ENCODE measurements around the gene LRCOL1. TPM values are rescaled to one million over a fixed set of nuclear protein-coding genes. Genes with fewer than 3 reads are reported as not detected.

The LRCOL1 gene
- total and polyA plus RNA-seq, 7 donors = 0.49 to 1.4 (median 0.55) TPM; not detected in 4

DNA sequence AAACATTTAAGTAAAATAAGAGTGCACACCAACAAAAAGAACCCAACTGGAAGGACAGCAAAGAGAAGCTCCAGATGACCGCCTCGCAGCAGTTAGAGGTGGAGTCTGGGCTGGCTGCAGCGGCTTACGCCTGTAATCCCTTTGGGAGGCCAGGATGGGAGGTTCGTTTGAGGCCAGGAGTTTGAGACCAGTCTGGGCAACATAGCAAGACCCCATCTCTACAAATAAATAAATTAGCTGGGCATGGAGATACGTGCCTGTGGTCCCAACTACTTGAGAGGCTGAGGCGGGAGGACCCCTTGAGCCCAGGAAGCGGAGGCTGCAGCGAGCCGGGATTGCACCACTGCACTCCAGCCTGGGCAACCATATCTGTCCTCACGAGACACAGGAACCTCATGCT lies 15.2 kb downstream of the LRCOL1 start:
- Histone ChIP-seq H3K27ac (no peak overlapping the region), H3K36me3 (no peaks in the 10 kb centered on the region), H3K27me3 (peaks cover 0 to 5% (median 0%) of the 10 kb centered on the region in 3 donors), H3K9me3 (no peaks in the 10 kb centered on the region), H3K4me1 (peaks cover 0 to 16% (median 10%) of the 10 kb centered on the region in 4 donors), H3K4me3 (no peak overlapping the region)
- no peak for DNase-seq
- WGBS, 2 donors = 82 to 85% methylated on average over 11 of the region's 11 CpGs
- intact Hi-C loops (cut with DNase I) = no loop called here
- TF ChIP-seq POLR2AphosphoS5 (IDR thresholded peaks at IDR 0.05) (no peak), POLR2A (IDR thresholded peaks at IDR 0.05) (no peak)
- TF ChIP-seq, protein P1, sequence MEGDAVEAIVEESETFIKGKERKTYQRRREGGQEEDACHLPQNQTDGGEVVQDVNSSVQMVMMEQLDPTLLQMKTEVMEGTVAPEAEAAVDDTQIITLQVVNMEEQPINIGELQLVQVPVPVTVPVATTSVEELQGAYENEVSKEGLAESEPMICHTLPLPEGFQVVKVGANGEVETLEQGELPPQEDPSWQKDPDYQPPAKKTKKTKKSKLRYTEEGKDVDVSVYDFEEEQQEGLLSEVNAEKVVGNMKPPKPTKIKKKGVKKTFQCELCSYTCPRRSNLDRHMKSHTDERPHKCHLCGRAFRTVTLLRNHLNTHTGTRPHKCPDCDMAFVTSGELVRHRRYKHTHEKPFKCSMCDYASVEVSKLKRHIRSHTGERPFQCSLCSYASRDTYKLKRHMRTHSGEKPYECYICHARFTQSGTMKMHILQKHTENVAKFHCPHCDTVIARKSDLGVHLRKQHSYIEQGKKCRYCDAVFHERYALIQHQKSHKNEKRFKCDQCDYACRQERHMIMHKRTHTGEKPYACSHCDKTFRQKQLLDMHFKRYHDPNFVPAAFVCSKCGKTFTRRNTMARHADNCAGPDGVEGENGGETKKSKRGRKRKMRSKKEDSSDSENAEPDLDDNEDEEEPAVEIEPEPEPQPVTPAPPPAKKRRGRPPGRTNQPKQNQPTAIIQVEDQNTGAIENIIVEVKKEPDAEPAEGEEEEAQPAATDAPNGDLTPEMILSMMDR (IDR thresholded peaks at IDR 0.05) = no peak

DNA sequence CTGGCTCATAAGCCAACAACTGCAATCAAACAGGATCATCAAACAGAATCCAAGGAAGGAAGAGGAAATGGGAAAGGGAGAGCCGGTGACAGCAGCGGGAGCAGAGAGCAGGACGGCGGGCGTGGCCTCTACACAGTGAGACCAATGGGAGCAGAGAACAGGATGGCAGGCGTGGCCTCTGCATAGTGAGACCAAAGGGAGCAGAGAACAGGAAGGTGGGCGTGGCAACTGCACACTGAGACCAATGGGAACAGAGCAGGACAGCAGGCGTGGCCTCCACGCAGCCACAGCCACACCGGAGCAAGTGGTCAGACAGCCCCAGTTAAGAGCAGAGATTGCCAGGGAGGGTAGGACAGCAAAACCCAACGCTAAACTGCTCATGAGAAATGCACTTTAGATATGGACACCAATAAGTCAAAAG lies 16.4 kb downstream of the LRCOL1 start:
- peak; percentile 95 for DNase-seq
- Histone ChIP-seq H3K36me3 (no peaks in the 10 kb centered on the region), H3K4me1 (peaks cover 0 to 12% (median 7%) of the 10 kb centered on the region in 4 donors), H3K4me3 (peak overlapping the region in 2 of 4 donors; percentile 17 to 25), H3K9me3 (no peaks in the 10 kb centered on the region), H3K27me3 (peaks cover 0 to 5% (median 0%) of the 10 kb centered on the region in 3 donors), H3K27ac (no peak overlapping the region)
- intact Hi-C loops (cut with DNase I) = no loop called here
- TF ChIP-seq, protein P1 (IDR thresholded peaks at IDR 0.05) = no peak
- TF ChIP-seq POLR2AphosphoS5 (IDR thresholded peaks at IDR 0.05) = no peak
- TF ChIP-seq POLR2A (IDR thresholded peaks at IDR 0.05) = no peak
- TF ChIP-seq EP300 (IDR thresholded peaks at IDR 0.05) = no peak
- 5 to 33% methylated on average over 11 of the region's 11 CpGs for WGBS, 2 donors

DNA sequence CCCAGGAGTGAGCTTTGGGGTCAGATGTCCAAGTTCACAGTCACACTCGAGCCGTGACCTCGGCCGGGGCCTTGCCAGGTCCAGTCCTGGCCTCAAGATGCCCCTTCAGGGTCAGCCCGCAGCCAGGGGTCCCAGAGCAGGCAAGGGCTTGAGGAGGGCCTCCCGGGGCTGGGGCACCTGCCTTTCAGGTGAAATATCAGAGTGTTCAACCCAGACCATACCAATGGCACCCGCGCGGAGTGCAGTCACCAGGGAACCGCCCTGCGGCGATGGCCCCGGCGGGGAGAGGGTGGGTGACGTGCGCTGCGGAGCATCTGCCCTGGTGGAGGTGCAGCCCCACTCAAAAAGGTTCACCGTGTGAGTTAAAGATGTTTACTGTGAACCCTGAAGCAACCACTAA lies 16.9 kb downstream of the LRCOL1 start:
- Histone ChIP-seq H3K36me3 (no peaks in the 10 kb centered on the region), H3K4me1 (peaks cover 0 to 9% (median 6%) of the 10 kb centered on the region in 4 donors), H3K27ac (no peak overlapping the region), H3K27me3 (peaks cover 0 to 5% (median 0%) of the 10 kb centered on the region in 3 donors), H3K9me3 (no peaks in the 10 kb centered on the region), H3K4me3 (peak overlapping the region in 2 of 4 donors; percentile 17 to 25)
- intact Hi-C loops (cut with DNase I) = no loop called here
- TF ChIP-seq POLR2A (IDR thresholded peaks at IDR 0.05) (no peak), EP300 (IDR thresholded peaks at IDR 0.05) (no peak), POLR2AphosphoS5 (IDR thresholded peaks at IDR 0.05) (no peak)
- TF ChIP-seq, protein P1 (IDR thresholded peaks at IDR 0.05) = no peak
- 17 to 75% methylated on average over 18 of the region's 18 CpGs for WGBS, 2 donors
- DNase-seq = no peak

DNA sequence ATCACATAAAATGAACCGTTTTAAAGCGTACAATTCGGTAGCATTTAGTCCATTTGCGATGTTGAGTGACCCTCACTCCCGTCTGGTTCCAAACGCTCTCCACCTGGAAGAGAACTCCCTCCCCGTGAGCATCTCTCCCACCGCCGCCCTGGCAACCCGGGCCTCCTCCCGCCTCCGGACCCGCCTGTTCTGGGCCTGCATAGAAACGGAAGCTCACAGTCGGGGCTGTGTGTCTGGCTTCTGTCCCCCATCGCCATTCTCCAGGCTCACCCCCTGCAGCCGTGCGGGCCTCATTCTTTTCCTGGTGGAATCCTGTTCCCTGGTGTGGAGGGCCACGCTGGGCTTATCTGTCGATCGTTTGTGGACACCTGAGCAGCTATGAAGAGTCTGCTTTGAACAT lies 17.3 kb downstream of the LRCOL1 start:
- H3K4me1 ChIP-seq = peaks cover 0 to 9% (median 6%) of the 10 kb centered on the region in 4 donors
- no peak overlapping the region for H3K27ac ChIP-seq
- no peaks in the 10 kb centered on the region for H3K9me3 ChIP-seq
- no peak for DNase-seq
- peaks cover 0 to 5% (median 0%) of the 10 kb centered on the region in 3 donors for H3K27me3 ChIP-seq
- TF ChIP-seq POLR2A (IDR thresholded peaks at IDR 0.05) = no peak
- no peak for TF ChIP-seq POLR2AphosphoS5 (IDR thresholded peaks at IDR 0.05)
- no peak for TF ChIP-seq EP300 (IDR thresholded peaks at IDR 0.05)
- TF ChIP-seq, protein P1 (IDR thresholded peaks at IDR 0.05) = no peak
- intact Hi-C loops (cut with DNase I) = no loop called here
- no peak overlapping the region for H3K4me3 ChIP-seq
- WGBS, 2 donors = 71 to 87% methylated on average over 21 of the region's 21 CpGs
- H3K36me3 ChIP-seq = no peaks in the 10 kb centered on the region
